Ishikawa (cell line): ENCODE data around the gene APOOL.

ENCODE experiments used
- CEBPB ChIP-seq: IDR thresholded peaks from 2 replicates; pipeline ENCODE4 v1.6.1; 2012
- CREB1 ChIP-seq: IDR thresholded peaks from 2 replicates; pipeline ENCODE4 v1.6.1; 2012; ENCODE audit warnings: low read depth
- EGR1 ChIP-seq: IDR thresholded peaks from 2 replicates; pipeline ENCODE4 v1.6.1; 2012
- EP300 ChIP-seq: IDR thresholded peaks from 2 replicates; pipeline ENCODE4 v1.6.1; 2012; ENCODE audit warnings: borderline replicate concordance
- FOXM1 ChIP-seq: IDR thresholded peaks from 2 replicates; pipeline ENCODE4 v1.6.1; 2012; ENCODE audit warnings: low read depth, borderline replicate concordance
- MAX ChIP-seq: IDR thresholded peaks from 2 replicates; pipeline ENCODE4 v1.6.1; 2012
- NFIC ChIP-seq: IDR thresholded peaks from 2 replicates; pipeline ENCODE4 v1.6.1; 2012
- RAD21 ChIP-seq: IDR thresholded peaks from 2 replicates; pipeline ENCODE4 v1.6.1; 2012; ENCODE audit warnings: low read depth
- REST ChIP-seq: IDR thresholded peaks from 2 replicates; pipeline ENCODE4 v1.6.1; 2012; ENCODE audit warnings: low read depth, mild to moderate bottlenecking
- TAF1 ChIP-seq: IDR thresholded peaks from 2 replicates; pipeline ENCODE4 v1.6.1; 2012; ENCODE audit warnings: low read depth, mild to moderate bottlenecking
- TCF12 ChIP-seq: IDR thresholded peaks from 2 replicates; pipeline ENCODE4 v1.6.1; 2012; ENCODE audit warnings: low read depth
- TEAD4 ChIP-seq: IDR thresholded peaks from 2 replicates; pipeline ENCODE4 v1.6.1; 2012
- USF1 ChIP-seq: IDR thresholded peaks from 2 replicates; pipeline ENCODE4 v1.6.1; 2012
- YY1 ChIP-seq: IDR thresholded peaks from 2 replicates; pipeline ENCODE4 v1.6.1; 2012; ENCODE audit warnings: low read depth
- ZBTB7A ChIP-seq: IDR thresholded peaks from 2 replicates; pipeline ENCODE4 v1.6.1; 2012; ENCODE audit warnings: low read depth

Gene APOOL

GRCh38 chrX:85113746-85114145 lies 110.1 kb downstream of the APOOL start:
- TF ChIP-seq ZBTB7A = no peak
- TF ChIP-seq EGR1 = no peak
- no peak for TF ChIP-seq YY1
- no peak for TF ChIP-seq CEBPB
- TF ChIP-seq TAF1 = no peak
- no peak for TF ChIP-seq REST
- TF ChIP-seq CREB1 = no peak
- TF ChIP-seq EP300 = no peak

GRCh38 chrX:85114171-85114570 lies 110.5 kb downstream of the APOOL start:
- TF ChIP-seq MAX (no peak), CREB1 (no peak), USF1 (no peak), EP300 (no peak), ZBTB7A (no peak), CEBPB (no peak), TAF1 (no peak), TCF12 (no peak), TEAD4 (no peak), NFIC (no peak), FOXM1 (no peak), YY1 (no peak)

- TF ChIP-seq TAF1 (no peak), REST (no peak), CREB1 (no peak), TCF12 (no peak), FOXM1 (no peak), YY1 (no peak)
Observed at GRCh38 chrX:85114776-85115175, 111.1 kb downstream of the APOOL start.

GRCh38 chrX:85115252-85115651 lies 111.6 kb downstream of the APOOL start:
- no peak for TF ChIP-seq CREB1
- TF ChIP-seq TEAD4 = no peak
- no peak for TF ChIP-seq MAX
- no peak for TF ChIP-seq YY1
- no peak for TF ChIP-seq CEBPB
- no peak for TF ChIP-seq NFIC
- no peak for TF ChIP-seq REST
- no peak for TF ChIP-seq USF1
- no peak for TF ChIP-seq EP300
- TF ChIP-seq TCF12 = no peak
- TF ChIP-seq RAD21 = no peak
- no peak for TF ChIP-seq FOXM1
- no peak for TF ChIP-seq EGR1
- TF ChIP-seq ZBTB7A = no peak
- no peak for TF ChIP-seq TAF1

- no peak for TF ChIP-seq TAF1
- TF ChIP-seq REST = no peak
- TF ChIP-seq USF1 = no peak
- no peak for TF ChIP-seq TCF12
- TF ChIP-seq EP300 = no peak
- no peak for TF ChIP-seq FOXM1
- TF ChIP-seq TEAD4 = no peak
- TF ChIP-seq EGR1 = no peak
- no peak for TF ChIP-seq ZBTB7A
Observed at GRCh38 chrX:85136409-85136808, 132.7 kb downstream of the APOOL start.
